Mucosa of rectum (tissue), 2 donors: ENCODE data around the gene ZBTB16.

ENCODE experiments used
- H3K27ac ChIP-seq, 2 donors: one replicate each; pipeline ENCODE4 v1.7.0; 2013; ENCODE audit warnings: inconsistent platforms in 2 of 2, low read depth in 2 of 2, low read length in 2 of 2
- H3K27me3 ChIP-seq, 2 donors: one replicate each; pipeline ENCODE4 v1.7.0; 2013; ENCODE audit warnings: low read length in 2 of 2; ENCODE audit not compliant: control insufficient read depth in 2 of 2, insufficient read depth in 2 of 2
- H3K36me3 ChIP-seq, 2 donors: one replicate each; pipeline ENCODE4 v1.7.0; 2013; ENCODE audit warnings: low read length in 2 of 2; ENCODE audit not compliant: control insufficient read depth in 2 of 2, insufficient read depth in 2 of 2
- H3K4me1 ChIP-seq, 2 donors: one replicate each; pipeline ENCODE4 v1.7.0; 2013; ENCODE audit warnings: low read length in 2 of 2, mild to moderate bottlenecking in 1 of 2; ENCODE audit not compliant: control insufficient read depth in 2 of 2, insufficient read depth in 2 of 2
- H3K4me3 ChIP-seq, 2 donors: one replicate each; pipeline ENCODE4 v1.7.0; 2013; ENCODE audit warnings: low read length in 2 of 2
- H3K9ac ChIP-seq, 2 donors: one replicate each; pipeline ENCODE4 v1.7.0; 2013; ENCODE audit warnings: low read length in 2 of 2, low read depth in 1 of 2, mild to moderate bottlenecking in 1 of 2
- H3K9me3 ChIP-seq, 2 donors: one replicate each; pipeline ENCODE4 v1.7.0; 2013; ENCODE audit warnings: low read length in 2 of 2; ENCODE audit not compliant: control insufficient read depth in 2 of 2
- donor health status: healthy.
- donor health status: Normal muscosa, but diverticular disease.

ZBTB16 gene

GRCh38 chr11:114153224-114153623 lies 93.7 kb downstream of the ZBTB16 start:
- H3K27ac ChIP-seq: peak overlapping the region in 1 of 2 donors; percentile 16
- H3K27me3 ChIP-seq: no peaks in the 10 kb centered on the region
- no peaks in the 10 kb centered on the region for H3K4me1 ChIP-seq
- H3K9me3 ChIP-seq: no peaks in the 10 kb centered on the region
- no peaks in the 10 kb centered on the region for H3K36me3 ChIP-seq
- no peak overlapping the region for H3K9ac ChIP-seq
- H3K4me3 ChIP-seq: no peak overlapping the region

- Histone ChIP-seq H3K9ac (no peak overlapping the region), H3K27me3 (no peaks in the 10 kb centered on the region), H3K9me3 (no peaks in the 10 kb centered on the region), H3K4me1 (peaks cover 9 to 10% of the 10 kb centered on the region in 2 donors), H3K27ac (peak overlapping the region; percentile 26 to 63), H3K36me3 (no peaks in the 10 kb centered on the region), H3K4me3 (no peak overlapping the region)
Observed at GRCh38 chr11:114154271-114155047, 94.9 kb downstream of the ZBTB16 start.

- no peaks in the 10 kb centered on the region for H3K27me3 ChIP-seq
- H3K27ac ChIP-seq: peak overlapping the region; percentile 26 to 63
- H3K4me1 ChIP-seq: peaks cover 14 to 16% of the 10 kb centered on the region in 2 donors
- no peak overlapping the region for H3K9ac ChIP-seq
- H3K4me3 ChIP-seq: no peak overlapping the region
- H3K36me3 ChIP-seq: no peaks in the 10 kb centered on the region
- H3K9me3 ChIP-seq: no peaks in the 10 kb centered on the region
Observed at GRCh38 chr11:114155116-114155515, 95.6 kb downstream of the ZBTB16 start.

- Histone ChIP-seq H3K27ac (peak overlapping the region in 1 of 2 donors; percentile 6), H3K36me3 (no peaks in the 10 kb centered on the region), H3K9ac (no peak overlapping the region), H3K9me3 (no peaks in the 10 kb centered on the region), H3K4me1 (peaks cover 22 to 27% of the 10 kb centered on the region in 2 donors), H3K4me3 (no peak overlapping the region), H3K27me3 (no peaks in the 10 kb centered on the region)
Observed at GRCh38 chr11:114156131-114156581, 96.6 kb downstream of the ZBTB16 start.

GRCh38 chr11:114156782-114157181 lies 97.3 kb downstream of the ZBTB16 start:
- no peak overlapping the region for H3K9ac ChIP-seq
- H3K4me3 ChIP-seq: no peak overlapping the region
- H3K9me3 ChIP-seq: no peaks in the 10 kb centered on the region
- no peaks in the 10 kb centered on the region for H3K27me3 ChIP-seq
- peaks cover 22 to 33% of the 10 kb centered on the region in 2 donors for H3K4me1 ChIP-seq
- no peaks in the 10 kb centered on the region for H3K36me3 ChIP-seq
- no peak overlapping the region for H3K27ac ChIP-seq

GRCh38 chr11:114157476-114158050 lies 98.1 kb downstream of the ZBTB16 start:
- Histone ChIP-seq H3K27ac (no peak overlapping the region), H3K9me3 (no peaks in the 10 kb centered on the region), H3K27me3 (no peaks in the 10 kb centered on the region), H3K36me3 (no peaks in the 10 kb centered on the region), H3K4me3 (no peak overlapping the region), H3K4me1 (peaks cover 27 to 41% of the 10 kb centered on the region in 2 donors), H3K9ac (no peak overlapping the region)

GRCh38 chr11:114158421-114158820 lies 98.9 kb downstream of the ZBTB16 start:
- no peaks in the 10 kb centered on the region for H3K27me3 ChIP-seq
- peaks cover 32 to 47% of the 10 kb centered on the region in 2 donors for H3K4me1 ChIP-seq
- peak overlapping the region; percentile 86 to 90 for H3K27ac ChIP-seq
- H3K9ac ChIP-seq: peak overlapping the region in 1 of 2 donors; percentile 50
- no peaks in the 10 kb centered on the region for H3K9me3 ChIP-seq
- no peaks in the 10 kb centered on the region for H3K36me3 ChIP-seq
- H3K4me3 ChIP-seq: no peak overlapping the region

- Histone ChIP-seq H3K4me1 (peaks cover 36 to 51% of the 10 kb centered on the region in 2 donors), H3K36me3 (no peaks in the 10 kb centered on the region), H3K4me3 (no peak overlapping the region), H3K27me3 (no peaks in the 10 kb centered on the region), H3K9me3 (no peaks in the 10 kb centered on the region), H3K27ac (peak overlapping the region; percentile 86 to 90), H3K9ac (peak overlapping the region; percentile 50 to 56)
Observed at GRCh38 chr11:114158886-114159285, 99.4 kb downstream of the ZBTB16 start.

GRCh38 chr11:114159320-114159719 lies 99.8 kb downstream of the ZBTB16 start:
- Histone ChIP-seq H3K4me1 (peaks cover 37 to 55% of the 10 kb centered on the region in 2 donors), H3K27me3 (no peaks in the 10 kb centered on the region), H3K27ac (peak overlapping the region; percentile 86 to 90), H3K9ac (peak overlapping the region; percentile 50 to 56), H3K4me3 (no peak overlapping the region), H3K9me3 (no peaks in the 10 kb centered on the region), H3K36me3 (no peaks in the 10 kb centered on the region)
